ENCODE results near the gene ANO9.

DNA sequence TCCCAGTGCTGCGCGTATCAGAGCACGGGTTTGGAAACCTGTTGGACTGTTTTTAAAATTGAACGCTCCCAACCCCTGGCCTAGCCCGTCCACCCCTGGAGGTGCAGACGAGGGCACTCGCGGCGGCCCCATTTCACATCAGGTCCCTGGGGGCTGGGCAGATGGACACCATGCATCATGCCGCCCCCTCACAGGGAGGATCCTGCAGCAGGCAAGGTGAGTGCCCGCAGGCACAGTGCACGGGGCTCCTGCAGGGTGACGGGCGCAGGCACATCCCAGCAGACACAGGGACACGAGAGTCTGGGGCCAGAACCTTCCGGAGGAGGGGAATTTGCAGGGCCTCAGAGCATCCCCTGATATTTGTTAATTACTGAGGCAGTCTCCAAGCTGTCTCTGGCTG lies 7.3 kb downstream of the ANO9 start:
- TF ChIP-seq POLR2A (IDR thresholded peaks at IDR 0.05) (no peak), POLR2AphosphoS5 (IDR thresholded peaks at IDR 0.05) (no peak)
- TF ChIP-seq, protein P1, sequence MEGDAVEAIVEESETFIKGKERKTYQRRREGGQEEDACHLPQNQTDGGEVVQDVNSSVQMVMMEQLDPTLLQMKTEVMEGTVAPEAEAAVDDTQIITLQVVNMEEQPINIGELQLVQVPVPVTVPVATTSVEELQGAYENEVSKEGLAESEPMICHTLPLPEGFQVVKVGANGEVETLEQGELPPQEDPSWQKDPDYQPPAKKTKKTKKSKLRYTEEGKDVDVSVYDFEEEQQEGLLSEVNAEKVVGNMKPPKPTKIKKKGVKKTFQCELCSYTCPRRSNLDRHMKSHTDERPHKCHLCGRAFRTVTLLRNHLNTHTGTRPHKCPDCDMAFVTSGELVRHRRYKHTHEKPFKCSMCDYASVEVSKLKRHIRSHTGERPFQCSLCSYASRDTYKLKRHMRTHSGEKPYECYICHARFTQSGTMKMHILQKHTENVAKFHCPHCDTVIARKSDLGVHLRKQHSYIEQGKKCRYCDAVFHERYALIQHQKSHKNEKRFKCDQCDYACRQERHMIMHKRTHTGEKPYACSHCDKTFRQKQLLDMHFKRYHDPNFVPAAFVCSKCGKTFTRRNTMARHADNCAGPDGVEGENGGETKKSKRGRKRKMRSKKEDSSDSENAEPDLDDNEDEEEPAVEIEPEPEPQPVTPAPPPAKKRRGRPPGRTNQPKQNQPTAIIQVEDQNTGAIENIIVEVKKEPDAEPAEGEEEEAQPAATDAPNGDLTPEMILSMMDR (IDR thresholded peaks at IDR 0.05), result no peak

Measured in breast epithelium (tissue), 3 donors.